ENCODE data around the gene NBPF3.

GRCh38 chr1:21434394-21434793, 5.5 kb upstream of the NBPF3 start:
- TF ChIP-seq CTCF (conservative IDR thresholded peaks at IDR 0.05), result no peak
- TF ChIP-seq ZFX (IDR thresholded peaks at IDR 0.05), result no peak

Data from C4-2B (cell line).